Measurements from ENCODE around the gene MBLAC1.
A peak's percentile ranks its signal among the peaks of the same experiment; 100 is the strongest.

MBLAC1 gene

DNA sequence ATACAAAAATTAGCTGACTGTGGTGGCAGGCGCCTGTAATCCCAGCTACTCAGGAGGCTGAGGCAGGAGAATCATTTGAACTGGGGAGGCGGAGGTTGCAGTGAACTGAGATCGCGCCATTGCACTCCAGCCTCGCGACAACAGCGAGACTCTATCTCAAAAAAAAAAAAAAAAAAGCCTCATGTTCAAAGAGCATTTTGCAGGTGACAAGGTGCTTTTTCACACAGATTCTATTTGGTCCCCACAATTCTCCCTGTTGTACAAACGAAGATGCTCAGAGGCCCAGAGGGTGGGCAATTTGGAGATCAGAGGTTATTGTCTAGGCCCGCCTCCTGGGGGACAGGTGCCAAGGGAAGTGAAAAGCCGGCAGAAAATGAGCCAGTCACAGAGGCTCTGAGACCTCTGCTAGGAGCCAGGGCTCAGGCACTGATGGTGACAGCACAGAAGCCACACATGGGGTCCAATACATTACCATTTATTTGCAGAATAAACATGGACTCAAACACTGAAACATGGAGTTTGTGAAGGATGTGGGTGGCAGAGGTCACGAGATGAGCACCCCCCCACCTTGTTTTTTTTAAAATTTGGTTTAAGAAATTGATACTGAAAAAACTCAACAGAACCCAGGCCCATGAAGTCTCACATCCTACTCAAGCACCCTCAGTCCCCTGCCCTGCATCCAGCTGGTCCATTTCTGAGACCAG is 42.5 kb downstream of the MBLAC1 start:
- TF ChIP-seq, protein P1, sequence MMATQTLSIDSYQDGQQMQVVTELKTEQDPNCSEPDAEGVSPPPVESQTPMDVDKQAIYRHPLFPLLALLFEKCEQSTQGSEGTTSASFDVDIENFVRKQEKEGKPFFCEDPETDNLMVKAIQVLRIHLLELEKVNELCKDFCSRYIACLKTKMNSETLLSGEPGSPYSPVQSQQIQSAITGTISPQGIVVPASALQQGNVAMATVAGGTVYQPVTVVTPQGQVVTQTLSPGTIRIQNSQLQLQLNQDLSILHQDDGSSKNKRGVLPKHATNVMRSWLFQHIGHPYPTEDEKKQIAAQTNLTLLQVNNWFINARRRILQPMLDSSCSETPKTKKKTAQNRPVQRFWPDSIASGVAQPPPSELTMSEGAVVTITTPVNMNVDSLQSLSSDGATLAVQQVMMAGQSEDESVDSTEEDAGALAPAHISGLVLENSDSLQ (IDR thresholded peaks at IDR 0.05): no peak
- no peak for TF ChIP-seq FOXK2 (IDR thresholded peaks at IDR 0.05)
- no peak for TF ChIP-seq LEF1 (IDR thresholded peaks at IDR 0.05; ENCODE audit: borderline replicate concordance)
- TF ChIP-seq HDGF (IDR thresholded peaks at IDR 0.05; ENCODE audit: borderline replicate concordance): no peak
- no peak for TF ChIP-seq L3MBTL2 (conservative IDR thresholded peaks at IDR 0.05)
- TF ChIP-seq SP1 (IDR thresholded peaks at IDR 0.05): no peak
- no peak for TF ChIP-seq ARNT (IDR thresholded peaks at IDR 0.05)
- no peak for DNase-seq (ENCODE audit: extremely low spot score)
- ChIA-PET POLR2A (interaction anchor here (1.1 kb wide), 1 partner anchor 81 kb away, joined by 3 read pairs; the partner anchor contains the start of gene COPS6), CTCF (interaction anchor here (2.2 kb wide), 1 partner anchor 39 kb away, joined by 8 read pairs; no protein-coding TSS in a partner anchor)

DNA sequence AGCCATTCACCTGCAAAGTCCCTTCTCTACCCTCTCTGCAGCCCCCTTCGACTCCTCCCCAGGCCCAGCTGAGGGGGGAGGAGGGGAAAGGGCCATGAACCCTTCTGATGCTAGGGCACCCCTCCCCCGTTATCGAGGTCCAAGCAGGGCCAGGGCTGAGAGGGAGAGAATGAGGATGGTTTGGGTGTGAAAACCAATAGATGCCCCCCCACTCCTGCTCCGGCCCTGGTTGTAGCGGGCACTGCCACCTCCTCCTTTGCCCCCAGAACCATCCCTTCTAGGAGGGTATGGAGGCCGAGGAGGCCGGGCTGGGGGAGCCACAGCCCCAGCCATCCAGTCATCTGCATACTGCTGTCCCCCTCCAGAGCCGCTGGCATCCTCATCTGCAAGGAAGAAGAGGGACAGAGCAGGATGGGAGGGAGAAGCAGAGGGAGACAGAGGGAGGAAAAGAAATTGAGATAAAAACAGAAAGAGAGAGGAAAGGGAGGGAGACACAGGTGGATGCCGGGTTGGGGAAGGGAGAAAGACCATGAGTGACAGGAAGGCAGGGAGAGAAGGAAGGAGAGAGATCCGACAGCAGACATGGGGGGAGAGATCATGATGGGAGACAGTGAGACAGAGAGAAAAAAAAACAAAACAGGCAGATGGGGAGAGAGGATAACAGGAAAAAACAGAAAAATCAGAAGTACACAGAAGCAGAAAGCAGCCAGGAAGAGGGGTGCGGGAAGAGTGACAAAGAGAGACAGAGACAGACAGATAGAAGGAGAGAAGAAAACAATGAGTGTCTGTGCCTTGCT is 43.5 kb downstream of the MBLAC1 start:
- POLR2A ChIA-PET: no interaction called here
- no peak for DNase-seq (ENCODE audit: extremely low spot score)
- TF ChIP-seq, protein P1 (IDR thresholded peaks at IDR 0.05): peak; percentile 57
- TF ChIP-seq ZNF384 (IDR thresholded peaks at IDR 0.05): no peak
- TF ChIP-seq BHLHE40 (IDR thresholded peaks at IDR 0.05; ENCODE audit: borderline replicate concordance): no peak
- TF ChIP-seq ARNT (IDR thresholded peaks at IDR 0.05): no peak
- CTCF ChIA-PET: no interaction called here

DNA sequence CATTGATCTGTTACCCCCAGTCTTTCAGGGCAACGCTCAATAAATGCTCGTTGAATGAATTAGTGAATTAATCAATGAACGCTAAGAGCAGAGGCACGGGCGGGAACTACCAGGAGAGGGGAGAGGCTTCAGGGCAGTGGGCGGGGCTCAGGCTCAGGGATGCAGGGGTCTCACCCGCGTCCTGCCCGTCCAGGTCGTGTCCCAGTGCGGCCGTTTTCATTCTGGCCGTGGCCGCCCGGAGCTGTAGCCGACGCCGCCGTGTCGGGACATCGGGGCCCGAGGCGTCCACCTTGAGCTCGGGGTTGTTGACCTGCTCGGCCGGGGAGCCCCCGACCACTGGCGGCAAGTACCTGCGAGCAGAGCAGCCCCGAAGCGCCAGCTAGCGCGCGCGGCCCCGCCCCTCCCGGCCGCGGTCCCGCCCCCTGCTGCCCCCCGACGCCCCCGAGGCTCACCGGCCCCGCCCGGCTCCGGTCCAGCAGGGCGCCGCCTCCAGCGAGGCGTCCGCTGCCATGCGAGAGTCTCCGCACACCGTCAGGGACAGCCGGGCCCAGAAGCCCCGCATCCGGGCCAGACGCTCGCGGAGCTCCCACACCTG is 44.4 kb downstream of the MBLAC1 start:
- no peak for DNase-seq (ENCODE audit: extremely low spot score)
- TF ChIP-seq, protein P1 (IDR thresholded peaks at IDR 0.05): no peak
- TF ChIP-seq TARDBP (IDR thresholded peaks at IDR 0.05) (no peak), ARNT (IDR thresholded peaks at IDR 0.05) (no peak), FOXK2 (IDR thresholded peaks at IDR 0.05) (no peak), LEF1 (IDR thresholded peaks at IDR 0.05; ENCODE audit: borderline replicate concordance) (no peak), FOXM1 (IDR thresholded peaks at IDR 0.05; ENCODE audit: borderline replicate concordance) (no peak), ZNF384 (IDR thresholded peaks at IDR 0.05) (no peak), CTBP1 (IDR thresholded peaks at IDR 0.05; ENCODE audit: borderline replicate concordance) (no peak), SUZ12 (IDR thresholded peaks at IDR 0.05) (no peak), BHLHE40 (IDR thresholded peaks at IDR 0.05; ENCODE audit: borderline replicate concordance) (no peak), L3MBTL2 (conservative IDR thresholded peaks at IDR 0.05) (no peak), ELF4 (IDR thresholded peaks at IDR 0.05) (no peak), HDGF (IDR thresholded peaks at IDR 0.05; ENCODE audit: borderline replicate concordance) (no peak), NFRKB (IDR thresholded peaks at IDR 0.05) (no peak), SP1 (IDR thresholded peaks at IDR 0.05) (no peak), FOXA1 (IDR thresholded peaks at IDR 0.05) (no peak)
- POLR2A ChIA-PET: no interaction called here
- CTCF ChIA-PET: no interaction called here

DNA sequence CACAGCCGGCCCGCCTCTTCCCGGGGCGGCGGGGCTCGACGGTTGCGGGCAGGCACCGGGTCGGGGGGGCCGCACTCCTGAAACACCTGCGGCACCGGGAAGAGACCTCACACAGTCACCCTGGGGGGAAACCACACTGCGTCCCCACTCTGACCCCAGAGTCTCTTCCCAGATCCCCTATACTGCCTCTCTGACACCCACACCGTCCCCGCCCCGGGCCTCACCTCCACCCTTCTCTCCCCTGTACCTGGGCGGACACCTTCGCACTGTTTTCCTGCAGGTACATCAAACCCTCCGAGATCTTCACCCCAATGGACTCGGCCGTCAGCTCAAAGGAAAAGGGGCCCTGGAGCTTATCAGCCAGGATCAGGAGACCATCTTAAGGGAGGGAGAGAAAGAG is 45.1 kb downstream of the MBLAC1 start:
- ChIA-PET CTCF (interaction anchor here (0.7 to 1.1 kb wide), 2 partner anchors 41 to 345 kb away, joined by 3 read pairs; no protein-coding TSS in a partner anchor), POLR2A (interaction anchor here (0.6 kb wide), 1 partner anchor 121 kb away, joined by 3 read pairs; no protein-coding TSS in a partner anchor)
- no peak for DNase-seq (ENCODE audit: extremely low spot score)
- no peak for TF ChIP-seq BHLHE40 (IDR thresholded peaks at IDR 0.05; ENCODE audit: borderline replicate concordance)
- TF ChIP-seq SP1 (IDR thresholded peaks at IDR 0.05): no peak
- no peak for TF ChIP-seq ARNT (IDR thresholded peaks at IDR 0.05)
- no peak for TF ChIP-seq FOXM1 (IDR thresholded peaks at IDR 0.05; ENCODE audit: borderline replicate concordance)
- no peak for TF ChIP-seq LEF1 (IDR thresholded peaks at IDR 0.05; ENCODE audit: borderline replicate concordance)
- TF ChIP-seq FOXK2 (IDR thresholded peaks at IDR 0.05): no peak
- TF ChIP-seq CTBP1 (IDR thresholded peaks at IDR 0.05; ENCODE audit: borderline replicate concordance): no peak
- no peak for TF ChIP-seq SUZ12 (IDR thresholded peaks at IDR 0.05)
- TF ChIP-seq HDGF (IDR thresholded peaks at IDR 0.05; ENCODE audit: borderline replicate concordance): no peak
- TF ChIP-seq L3MBTL2 (conservative IDR thresholded peaks at IDR 0.05): no peak
- no peak for TF ChIP-seq NFRKB (IDR thresholded peaks at IDR 0.05)

DNA sequence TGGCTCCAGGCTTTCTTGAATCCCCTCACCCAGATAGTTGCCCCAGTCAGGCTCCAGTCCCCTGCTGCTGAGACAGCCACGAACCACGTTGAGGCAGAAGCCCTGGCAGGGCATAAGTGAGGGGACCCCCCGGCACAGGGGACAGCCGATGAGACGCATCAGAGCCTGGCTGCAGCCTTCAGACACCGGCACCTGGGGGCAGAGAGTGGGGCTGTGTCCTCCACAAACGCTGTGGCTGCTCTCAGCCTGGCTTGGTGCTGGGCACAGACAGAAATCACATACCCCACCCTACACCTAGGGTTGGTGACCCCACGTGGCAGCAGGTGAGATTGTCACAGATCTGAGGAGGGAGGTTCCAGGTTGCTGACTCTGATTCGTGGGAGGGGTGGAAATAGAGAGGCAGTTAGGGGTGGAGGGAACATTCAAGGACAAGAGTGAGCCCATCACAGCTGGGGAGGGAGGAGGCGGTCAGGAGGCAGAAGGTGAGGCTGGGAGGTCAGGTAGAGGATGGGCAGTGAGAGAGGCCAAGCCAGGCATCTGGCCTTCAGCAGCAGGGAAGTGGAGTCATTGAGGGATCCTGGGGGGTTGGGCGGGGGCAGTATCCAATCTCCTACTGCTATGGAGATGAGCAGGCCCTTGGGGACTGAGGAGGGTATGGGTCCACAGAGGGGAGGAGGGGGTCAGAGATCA is 47.2 kb downstream of the MBLAC1 start:
- DNase-seq (ENCODE audit: extremely low spot score): no peak
- TF ChIP-seq L3MBTL2 (conservative IDR thresholded peaks at IDR 0.05): no peak
- TF ChIP-seq ZNF384 (IDR thresholded peaks at IDR 0.05): no peak
- no peak for TF ChIP-seq FOXK2 (IDR thresholded peaks at IDR 0.05)
- no peak for TF ChIP-seq SP1 (IDR thresholded peaks at IDR 0.05)
- no peak for TF ChIP-seq LEF1 (IDR thresholded peaks at IDR 0.05; ENCODE audit: borderline replicate concordance)
- TF ChIP-seq NFRKB (IDR thresholded peaks at IDR 0.05): no peak
- POLR2A ChIA-PET: no interaction called here
- CTCF ChIA-PET: interaction anchor here (1.0 kb wide), 1 partner anchor 10 kb away, joined by 6 read pairs; no protein-coding TSS in a partner anchor

All from HEK293T (cell line).